K562 (cell line): ENCODE data around the gene ZNF408. TPM values are rescaled to one million over a fixed set of nuclear protein-coding genes. Genes with fewer than 3 reads are reported as not detected.

Experiments used
- ATAC-seq: fragments of 200-7000 bp; cut with Tn5 transposase; 3 replicates; pipeline ENCODE4 v1.9.1; 2020; ENCODE audit warnings: moderate library complexity
- BruUV-seq: library from RNA; stranded (reverse); fragments of 400-500 nt; replicated peaks from 2 replicates; lab custom pipeline; 2021; lab: Mats Ljungman, UMichigan
- CTCF ChIA-PET: fragments of 300-600 bp; formaldehyde crosslinking; extraction: SDS; loops from one replicate; lab custom pipeline; 2021; ENCODE audit warnings: low intra/inter-chr PET ratio; lab: Yijun Ruan, JAX
- POLR2A ChIA-PET: fragments of 300-600, 350-650 bp; sonication (Branson Sonifier 250); formaldehyde crosslinking; extraction: SDS; loops from one replicate; lab custom pipeline; 2021; ENCODE audit warnings: antibody characterized with exemption, inconsistent platforms; lab: Yijun Ruan, JAX
- DNase-seq, 4 experiments: peaks; one replicate each; pipeline versions ENCODE4 v3.0.0 to v3.0.0-alpha.2; 2011 to 2018; ENCODE audit warnings: low spot score in 3 of 4, mixed read lengths in 3 of 4; ENCODE audit errors: extremely low read depth in 1 of 4
- FAIRE-seq: peaks from 2 replicates; lab custom pipeline; 2011; peaks lifted over from hg19 to GRCh38; lab: Jason Lieb, UNC
- H2AFZ ChIP-seq: 2 replicates; pipeline ENCODE4 v1.6.0; 2011; ENCODE audit warnings: low read depth, low read length, control low read depth, inconsistent platforms
- H3K27ac ChIP-seq: fragments of 200-600 bp; 3 replicates; pipeline ENCODE4 v1.8.0; 2011; ENCODE audit warnings: low read depth, mild to moderate bottlenecking, control low read depth, inconsistent platforms, low read length, moderate library complexity, mixed read lengths; ENCODE audit errors: extremely low read depth
- H3K27me3 ChIP-seq, 2 experiments: fragments of 300-600 bp in 1 of 2; 2 replicates in 1 of 2; 3 replicates in 1 of 2; pipeline versions ENCODE4 v1.6.0 to v1.8.0; 2011; ENCODE audit warnings: inconsistent platforms in 2 of 2, low read length in 2 of 2, mild to moderate bottlenecking in 1 of 2, mixed read lengths in 1 of 2, moderate library complexity in 1 of 2; ENCODE audit not compliant: control insufficient read depth in 2 of 2, insufficient read depth in 2 of 2
- H3K36me3 ChIP-seq: fragments of 300-600 bp; 3 replicates; pipeline ENCODE4 v1.8.0; 2011; ENCODE audit warnings: mild to moderate bottlenecking, low read length, inconsistent platforms; ENCODE audit not compliant: control insufficient read depth, insufficient read depth
- H3K4me1 ChIP-seq, 2 experiments: fragments of 200-600 bp in 1 of 2; replicated peaks in 1 of 2; 2 replicates in 1 of 2; 3 replicates in 1 of 2; pipeline versions ENCODE4 v1.5.1 to v1.8.0; 2011; ENCODE audit warnings: inconsistent platforms in 2 of 2, low read length in 2 of 2, mild to moderate bottlenecking in 1 of 2, mixed read lengths in 1 of 2, moderate library complexity in 1 of 2; ENCODE audit not compliant: control insufficient read depth in 2 of 2, insufficient read depth in 2 of 2
- H3K4me2 ChIP-seq: 2 replicates; pipeline ENCODE4 v1.6.1; 2011; ENCODE audit warnings: low read length, control low read depth, inconsistent platforms, mixed read lengths; ENCODE audit not compliant: insufficient read depth
- H3K4me3 ChIP-seq: fragments of 200-600 bp; sonication (generic), shearing (Covaris generic); 2 replicates; pipeline ENCODE4 v1.5.1; 2016; ENCODE audit warnings: control low read depth, inconsistent platforms
- H3K79me2 ChIP-seq: fragments of 200-600 bp; 3 replicates; pipeline ENCODE4 v1.8.0; 2011; ENCODE audit warnings: low read length, inconsistent platforms; ENCODE audit not compliant: control insufficient read depth, insufficient read depth
- H3K9ac ChIP-seq, 2 experiments: 2 replicates each; pipeline versions ENCODE4 v1.6.0 to v1.6.1; 2011; ENCODE audit warnings: low read depth in 2 of 2, low read length in 2 of 2, control low read depth in 1 of 2, inconsistent platforms in 1 of 2, mild to moderate bottlenecking in 1 of 2, mixed read lengths in 1 of 2; ENCODE audit not compliant: insufficient read depth in 1 of 2
- H3K9me1 ChIP-seq: one replicate; pipeline ENCODE4 v1.6.0; 2011; ENCODE audit warnings: inconsistent platforms, mild to moderate bottlenecking, low read length, moderate library complexity; ENCODE audit not compliant: control insufficient read depth, insufficient read depth
- H3K9me3 ChIP-seq: replicated peaks from 2 replicates; pipeline ENCODE4 v1.5.1; 2011; ENCODE audit warnings: low read depth, low read length, inconsistent platforms; ENCODE audit not compliant: control insufficient read depth, insufficient read depth
- H4K20me1 ChIP-seq: replicated peaks from 2 replicates; pipeline ENCODE4 v1.6.1; 2011; ENCODE audit warnings: low read length, inconsistent platforms, mixed read lengths; ENCODE audit not compliant: control insufficient read depth, insufficient read depth
- GABPB1 ChIP-seq: sonication (generic); formaldehyde crosslinking; IDR thresholded peaks from 2 replicates; pipeline ENCODE4 v1.8.0; 2022; ENCODE audit warnings: mild to moderate bottlenecking, missing genetic modification reagents
- HIVEP1 ChIP-seq: fragments of 250-450 bp; sonication (Bioruptor Pico); IDR thresholded peaks from 2 replicates; pipeline ENCODE4 v1.4.0; 2020; ENCODE audit warnings: mild to moderate bottlenecking
- POLR2G ChIP-seq: fragments of 200-400 bp; formaldehyde crosslinking; IDR thresholded peaks from 2 replicates; pipeline ENCODE4 v1.6.1; 2017; ENCODE audit warnings: low read depth, mild to moderate bottlenecking, antibody characterized with exemption, low read length, moderate library complexity
- ZC3H8 ChIP-seq: fragments of 450-650 bp; IDR thresholded peaks from 2 replicates; pipeline ENCODE4 v1.6.1; 2017
- WGBS: fragments of 100-300 bp; shearing (Covaris generic); methylation state at CpG from one replicate; pipeline ENCODE4 v1.1.6; 2016; ENCODE audit warnings: low coverage, mixed read lengths; ENCODE audit not compliant: insufficient coverage; ENCODE audit errors: missing lambda C conversion rate; 5-methylcytosine and 5-hydroxymethylcytosine counted together
- in situ Hi-C: fragments of 300-500 bp; cut with MboI; formaldehyde crosslinking; loops from 4 replicates; pipeline ENCODE4 v1.15.0; 2018; ENCODE audit warnings: inconsistent platforms, mixed read lengths
- intact Hi-C: fragments of 100-400 bp; cut with micrococcal nuclease; formaldehyde crosslinking; loops from 2 replicates; pipeline ENCODE4 v1.14.2; 2022
- polyA plus RNA-seq, 8 experiments: library from polyadenylated mRNA; depleted of rRNA in 4 of 8; stranded (reverse) in 5 of 8; unstranded in 3 of 8; fragments of >200 nt; fragmentation: Nextera tagmentation in 2 of 8; fragmentation: Illumina TruSeq in 1 of 8; extraction: Ambion mirVana in 2 of 8; extraction: Trizol in 1 of 8; gene quantifications; 2 replicates each; pipeline versions ENCODE4 v1.2.1 to v1.2.3, GENCODE V29; 2011 to 2014; ENCODE audit warnings: inconsistent platforms in 1 of 8, missing spikeins in 1 of 8
- total RNA-seq, 7 experiments: library from RNA; depleted of rRNA in 6 of 7; stranded (reverse); fragments of >200 nt in 6 of 7; fragmentation: Illumina TruSeq in 2 of 7; extraction: Trizol in 2 of 7; gene quantifications; 2 replicates each; pipeline versions ENCODE4 v1.2.1 to v1.2.3, GENCODE V29; 2011 to 2021; ENCODE audit warnings: low replicate concordance in 1 of 7
- TF ChIP-seq, protein P1 (sequence below): fragments of 450-650 bp; formaldehyde crosslinking; IDR thresholded peaks from 2 replicates; pipeline ENCODE4 v1.4.0; 2020; ENCODE audit warnings: mild to moderate bottlenecking, mixed read lengths
- TF ChIP-seq, protein P2 (sequence below): sonication (generic); formaldehyde crosslinking; IDR thresholded peaks from 2 replicates; pipeline ENCODE4 v1.8.1; 2023; ENCODE audit warnings: mild to moderate bottlenecking, missing genetic modification reagents
- TF ChIP-seq, protein P3 (sequence below): fragments of 250-450 bp; sonication (Bioruptor Pico); IDR thresholded peaks from 2 replicates; pipeline ENCODE4 v1.5.0; 2020; ENCODE audit warnings: mild to moderate bottlenecking, borderline replicate concordance

Gene ZNF408
- total and polyA plus RNA-seq, 9 of the 15 experiments (the other 6 are each of a cell fraction or from before 2014, with no cell fraction given) = 0.15 to 18.4 (median 7.4) TPM

DNA sequence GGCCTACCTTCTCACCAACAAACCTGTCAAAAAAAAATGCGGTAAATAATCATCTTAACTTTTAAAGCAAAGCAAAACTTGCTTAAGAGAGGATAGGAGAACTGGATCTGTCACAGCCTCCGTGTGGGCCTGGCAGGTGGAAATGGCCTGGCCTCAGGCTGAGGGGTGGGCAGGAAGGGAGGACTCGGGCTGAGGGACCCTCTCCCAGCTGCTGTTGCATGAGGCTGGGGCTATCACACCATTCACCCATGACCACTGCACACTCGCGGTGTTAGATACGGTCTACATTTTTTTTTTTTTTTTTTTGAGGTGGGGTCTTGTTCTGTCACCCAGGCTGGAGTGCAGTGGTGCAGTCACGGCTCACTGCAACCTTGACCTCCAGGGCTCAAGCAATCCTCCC lies 24.9 kb upstream of the ZNF408 start:
- H3K9ac ChIP-seq = no peak overlapping the region; a peak in 2 of 4 replicates
- WGBS = 74% methylated on average over 6 of the region's 7 CpGs
- H3K4me2 ChIP-seq = no peak overlapping the region
- FAIRE-seq (no peak), ATAC-seq (no peak), DNase-seq (no peak)
- H3K4me3 ChIP-seq = no peak overlapping the region
- in situ Hi-C loops (no loop called here), intact Hi-C loops (no loop called here)
- H2AFZ ChIP-seq = no peak overlapping the region
- no peaks in the 10 kb centered on the region for H3K27me3 ChIP-seq
- no peak overlapping the region for H3K27ac ChIP-seq
- peaks cover 5% of the 10 kb centered on the region for H3K9me1 ChIP-seq
- ChIA-PET CTCF (no interaction called here), POLR2A (interaction anchor here (1.1 to 2.0 kb wide), 4 partner anchors 9 to 58 kb away, joined by 3 to 5 read pairs (median 4); no protein-coding TSS in a partner anchor)
- H3K36me3 ChIP-seq = peaks cover 54% of the 10 kb centered on the region; the same call in 2 of the 3 replicates
- no TSS peak for BruUV-seq
- peaks cover 0 to 4% of the 10 kb centered on the region in 2 experiments; a peak in 1 of 5 replicates for H3K4me1 ChIP-seq
- no peaks in the 10 kb centered on the region for H3K9me3 ChIP-seq
- no peak for TF ChIP-seq HIVEP1 (CRISPR knock-in tag)
- TF ChIP-seq ZC3H8 = no peak
- TF ChIP-seq, protein P1, sequence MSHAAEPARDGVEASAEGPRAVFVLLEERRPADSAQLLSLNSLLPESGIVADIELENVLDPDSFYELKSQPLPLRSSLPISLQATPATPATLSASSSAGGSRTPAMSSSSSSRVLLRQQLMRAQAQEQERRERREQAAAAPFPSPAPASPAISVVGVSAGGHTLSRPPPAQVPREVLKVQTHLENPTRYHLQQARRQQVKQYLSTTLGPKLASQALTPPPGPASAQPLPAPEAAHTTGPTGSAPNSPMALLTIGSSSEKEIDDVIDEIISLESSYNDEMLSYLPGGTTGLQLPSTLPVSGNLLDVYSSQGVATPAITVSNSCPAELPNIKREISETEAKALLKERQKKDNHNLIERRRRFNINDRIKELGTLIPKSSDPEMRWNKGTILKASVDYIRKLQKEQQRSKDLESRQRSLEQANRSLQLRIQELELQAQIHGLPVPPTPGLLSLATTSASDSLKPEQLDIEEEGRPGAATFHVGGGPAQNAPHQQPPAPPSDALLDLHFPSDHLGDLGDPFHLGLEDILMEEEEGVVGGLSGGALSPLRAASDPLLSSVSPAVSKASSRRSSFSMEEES (CRISPR knock-in tag) = no peak
- TF ChIP-seq, protein P2, sequence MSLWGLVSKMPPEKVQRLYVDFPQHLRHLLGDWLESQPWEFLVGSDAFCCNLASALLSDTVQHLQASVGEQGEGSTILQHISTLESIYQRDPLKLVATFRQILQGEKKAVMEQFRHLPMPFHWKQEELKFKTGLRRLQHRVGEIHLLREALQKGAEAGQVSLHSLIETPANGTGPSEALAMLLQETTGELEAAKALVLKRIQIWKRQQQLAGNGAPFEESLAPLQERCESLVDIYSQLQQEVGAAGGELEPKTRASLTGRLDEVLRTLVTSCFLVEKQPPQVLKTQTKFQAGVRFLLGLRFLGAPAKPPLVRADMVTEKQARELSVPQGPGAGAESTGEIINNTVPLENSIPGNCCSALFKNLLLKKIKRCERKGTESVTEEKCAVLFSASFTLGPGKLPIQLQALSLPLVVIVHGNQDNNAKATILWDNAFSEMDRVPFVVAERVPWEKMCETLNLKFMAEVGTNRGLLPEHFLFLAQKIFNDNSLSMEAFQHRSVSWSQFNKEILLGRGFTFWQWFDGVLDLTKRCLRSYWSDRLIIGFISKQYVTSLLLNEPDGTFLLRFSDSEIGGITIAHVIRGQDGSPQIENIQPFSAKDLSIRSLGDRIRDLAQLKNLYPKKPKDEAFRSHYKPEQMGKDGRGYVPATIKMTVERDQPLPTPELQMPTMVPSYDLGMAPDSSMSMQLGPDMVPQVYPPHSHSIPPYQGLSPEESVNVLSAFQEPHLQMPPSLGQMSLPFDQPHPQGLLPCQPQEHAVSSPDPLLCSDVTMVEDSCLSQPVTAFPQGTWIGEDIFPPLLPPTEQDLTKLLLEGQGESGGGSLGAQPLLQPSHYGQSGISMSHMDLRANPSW (CRISPR knock-in tag) = no peak
- TF ChIP-seq, protein P3, sequence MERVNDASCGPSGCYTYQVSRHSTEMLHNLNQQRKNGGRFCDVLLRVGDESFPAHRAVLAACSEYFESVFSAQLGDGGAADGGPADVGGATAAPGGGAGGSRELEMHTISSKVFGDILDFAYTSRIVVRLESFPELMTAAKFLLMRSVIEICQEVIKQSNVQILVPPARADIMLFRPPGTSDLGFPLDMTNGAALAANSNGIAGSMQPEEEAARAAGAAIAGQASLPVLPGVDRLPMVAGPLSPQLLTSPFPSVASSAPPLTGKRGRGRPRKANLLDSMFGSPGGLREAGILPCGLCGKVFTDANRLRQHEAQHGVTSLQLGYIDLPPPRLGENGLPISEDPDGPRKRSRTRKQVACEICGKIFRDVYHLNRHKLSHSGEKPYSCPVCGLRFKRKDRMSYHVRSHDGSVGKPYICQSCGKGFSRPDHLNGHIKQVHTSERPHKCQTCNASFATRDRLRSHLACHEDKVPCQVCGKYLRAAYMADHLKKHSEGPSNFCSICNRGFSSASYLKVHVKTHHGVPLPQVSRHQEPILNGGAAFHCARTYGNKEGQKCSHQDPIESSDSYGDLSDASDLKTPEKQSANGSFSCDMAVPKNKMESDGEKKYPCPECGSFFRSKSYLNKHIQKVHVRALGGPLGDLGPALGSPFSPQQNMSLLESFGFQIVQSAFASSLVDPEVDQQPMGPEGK (CRISPR knock-in tag) = no peak
- TF ChIP-seq POLR2G = peak; percentile 52; the same call in 1 of the 2 replicates
- no peak for TF ChIP-seq GABPB1 (CRISPR knock-in tag)
- no peaks in the 10 kb centered on the region for H4K20me1 ChIP-seq
- no peaks in the 10 kb centered on the region for H3K79me2 ChIP-seq
